Type B pancreatic cell (in vitro differentiated cells): Measurements from ENCODE around the gene ZNF689. TPM values are rescaled to one million over a fixed set of nuclear protein-coding genes. Genes with fewer than 3 reads are reported as not detected.

Source experiments
- DNase-seq: peaks from one replicate; pipeline ENCODE4 v3.0.0; 2021; ENCODE audit warnings: mixed read lengths; ENCODE audit not compliant: unreplicated experiment; ENCODE audit errors: extremely low spot score
- H3K27ac Mint-ChIP-seq: 2 replicates; pipeline ENCODE4 v1.8.0; 2021; ENCODE audit warnings: mild to moderate bottlenecking, mixed read lengths
- H3K27me3 Mint-ChIP-seq: 2 replicates; pipeline ENCODE4 v1.8.0; 2021; ENCODE audit warnings: mixed read lengths
- H3K36me3 Mint-ChIP-seq: 2 replicates; pipeline ENCODE4 v1.8.0; 2021; ENCODE audit warnings: mixed read lengths
- H3K4me1 Mint-ChIP-seq: one replicate; pipeline ENCODE4 v1.8.0; 2021; ENCODE audit warnings: mixed read lengths; ENCODE audit not compliant: unreplicated experiment
- H3K4me3 Mint-ChIP-seq: 2 replicates; pipeline ENCODE4 v1.8.0; 2021; ENCODE audit warnings: mild to moderate bottlenecking, mixed read lengths
- H3K9me3 Mint-ChIP-seq: 2 replicates; pipeline ENCODE4 v1.8.0; 2021; ENCODE audit warnings: mixed read lengths
- CTCF ChIP-seq: fragments of 200-600 bp; sonication (generic); conservative IDR thresholded peaks from 2 replicates; pipeline ENCODE4 v1.5.0; 2021; ENCODE audit warnings: antibody characterized with exemption, mild to moderate bottlenecking
- total RNA-seq: library from RNA; stranded (reverse); gene quantifications from 2 replicates; pipeline ENCODE4 v1.2.1, GENCODE V29; 2021; ENCODE audit warnings: low replicate concordance

ZNF689 gene
- total RNA-seq, 1 donor from 2014 or later, result 14.9 TPM

DNA sequence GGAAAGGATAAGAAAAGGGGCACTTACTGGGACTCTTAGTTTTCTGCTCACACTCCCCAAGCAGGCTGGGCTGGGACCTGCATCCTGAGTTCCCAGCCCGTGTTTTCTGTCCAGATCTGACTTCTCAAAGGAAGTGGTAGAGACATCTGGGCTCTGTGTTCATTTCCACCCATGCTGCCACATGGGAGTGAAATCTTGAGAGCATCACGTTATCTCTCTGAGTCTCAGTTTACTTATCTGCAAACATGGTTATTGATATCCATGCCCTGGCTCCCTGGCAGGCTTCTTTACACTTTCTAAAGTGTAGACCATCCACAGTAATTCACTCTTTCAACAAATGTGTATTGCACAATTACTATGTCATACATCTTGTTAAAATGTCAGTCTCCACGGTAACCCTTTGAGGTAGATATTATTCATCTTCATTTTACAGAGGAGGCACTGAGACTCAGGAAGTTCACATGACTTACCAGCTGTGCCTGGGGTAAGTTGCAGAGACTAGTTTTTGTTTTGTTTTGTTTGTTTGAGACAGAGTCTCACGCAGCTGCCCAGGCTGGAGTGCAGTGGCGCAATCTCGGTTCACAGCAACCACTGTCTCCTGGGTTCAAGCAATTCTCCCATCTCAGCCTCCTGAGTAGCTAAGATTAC lies 42.1 kb downstream of the ZNF689 start:
- Mint-ChIP-seq H3K27me3 (no peaks in the 10 kb centered on the region), H3K4me1 (peaks cover 30% of the 10 kb centered on the region), H3K27ac (peak overlapping the region; percentile 94), H3K9me3 (no peaks in the 10 kb centered on the region), H3K36me3 (no peaks in the 10 kb centered on the region), H3K4me3 (peak overlapping the region; percentile 77)
- DNase-seq, result no peak
- no peak for TF ChIP-seq CTCF

DNA sequence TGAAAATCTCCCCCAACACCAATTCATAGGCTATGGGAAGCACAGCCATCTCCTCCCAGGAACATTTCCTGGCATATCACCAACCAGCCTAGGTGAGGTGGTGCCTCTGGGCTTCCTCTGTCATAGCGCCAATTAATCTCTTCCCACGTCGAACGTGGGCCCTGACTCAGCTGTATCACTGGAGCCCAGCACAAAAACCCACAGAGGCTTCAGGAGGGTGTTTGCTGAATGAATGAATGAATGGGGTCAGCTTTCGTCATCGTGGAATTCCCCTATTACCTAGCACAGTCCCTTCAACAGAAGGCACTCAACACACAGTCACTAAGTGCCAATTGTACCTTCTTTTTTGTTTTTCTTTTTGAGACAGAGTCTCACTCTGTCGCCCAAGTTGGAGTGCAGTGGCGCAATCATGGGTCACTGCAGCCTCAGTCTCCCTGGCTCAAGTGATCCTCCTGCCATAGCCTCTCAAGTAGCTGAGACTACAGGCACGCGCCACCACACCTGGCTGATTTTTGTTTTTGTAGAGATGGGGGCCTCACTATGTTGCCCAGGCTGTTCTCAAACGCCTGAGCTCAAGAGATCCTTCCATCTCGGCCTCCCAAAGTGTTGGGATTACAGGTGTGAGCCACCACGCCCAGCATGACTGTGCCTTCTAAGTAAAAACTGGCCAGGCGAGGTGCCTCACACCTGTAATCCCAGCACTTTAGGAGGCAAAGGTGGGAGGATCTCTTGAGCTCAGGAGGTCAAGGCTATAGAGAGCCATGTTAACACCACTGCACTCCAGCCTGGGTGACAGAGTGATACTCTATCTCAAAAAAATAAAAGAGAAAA lies 42.8 kb downstream of the ZNF689 start:
- H3K4me1 Mint-ChIP-seq, result peaks cover 30% of the 10 kb centered on the region
- H3K36me3 Mint-ChIP-seq, result no peaks in the 10 kb centered on the region
- DNase-seq, result no peak
- H3K4me3 Mint-ChIP-seq, result peak overlapping the region; percentile 77
- H3K27ac Mint-ChIP-seq, result peak overlapping the region; percentile 94
- H3K27me3 Mint-ChIP-seq, result no peaks in the 10 kb centered on the region
- H3K9me3 Mint-ChIP-seq, result no peaks in the 10 kb centered on the region
- TF ChIP-seq CTCF, result no peak

GRCh38 chr16:30566531-30566930 lies 43.7 kb downstream of the ZNF689 start:
- H3K4me1 Mint-ChIP-seq, result peaks cover 22% of the 10 kb centered on the region
- H3K27ac Mint-ChIP-seq, result peak overlapping the region; percentile 49
- no peaks in the 10 kb centered on the region for H3K27me3 Mint-ChIP-seq
- DNase-seq, result no peak
- H3K4me3 Mint-ChIP-seq, result peak overlapping the region; percentile 5
- H3K36me3 Mint-ChIP-seq, result no peaks in the 10 kb centered on the region
- no peaks in the 10 kb centered on the region for H3K9me3 Mint-ChIP-seq
- TF ChIP-seq CTCF, result no peak

DNA sequence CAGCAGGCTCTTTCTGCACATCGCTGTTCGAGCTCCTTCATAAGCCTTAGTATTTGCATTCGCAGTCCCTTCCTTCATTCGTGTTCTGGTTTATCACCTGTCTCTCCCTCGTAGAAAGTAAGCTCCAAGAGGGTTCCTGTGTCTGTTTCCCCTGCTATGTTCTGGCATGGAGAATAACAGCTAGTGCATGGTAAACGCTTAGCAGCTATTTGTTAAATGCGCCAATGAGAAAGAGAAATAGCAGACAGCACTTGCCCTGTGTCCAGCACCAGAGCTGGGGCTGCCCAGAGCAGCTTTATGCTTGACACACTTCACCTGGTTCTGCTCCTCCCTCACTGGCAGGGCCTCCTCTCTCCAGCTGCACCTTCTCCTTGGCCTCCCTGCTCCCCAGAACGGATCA lies 44.2 kb downstream of the ZNF689 start:
- Mint-ChIP-seq H3K4me1 (peaks cover 22% of the 10 kb centered on the region), H3K4me3 (no peak overlapping the region), H3K27me3 (no peaks in the 10 kb centered on the region), H3K27ac (peak overlapping the region; percentile 49), H3K36me3 (no peaks in the 10 kb centered on the region), H3K9me3 (no peaks in the 10 kb centered on the region)
- no peak for DNase-seq
- no peak for TF ChIP-seq CTCF

- Mint-ChIP-seq H3K4me1 (peaks cover 22% of the 10 kb centered on the region), H3K36me3 (no peaks in the 10 kb centered on the region), H3K4me3 (no peak overlapping the region), H3K27ac (no peak overlapping the region), H3K9me3 (no peaks in the 10 kb centered on the region), H3K27me3 (no peaks in the 10 kb centered on the region)
- no peak for DNase-seq
- no peak for TF ChIP-seq CTCF
These were observed 44.7 kb downstream of the ZNF689 start for GRCh38 chr16:30565526-30565925.
